Right ventricle myocardium superior (tissue), 1 donor: Measurements from ENCODE around the gene MYADM. TPM values are rescaled to one million over a fixed set of nuclear protein-coding genes. Genes with fewer than 3 reads are reported as not detected.

Source experiments
- ATAC-seq: fragments of 200-7000 bp; cut with Tn5 transposase; one replicate; pipeline ENCODE4 v1.9.1; 2020; ENCODE audit warnings: mild to moderate bottlenecking; ENCODE audit not compliant: poor library complexity
- DNase-seq: peaks from one replicate; pipeline ENCODE4 v3.0.0-alpha.2; 2020
- intact Hi-C: fragments of 100-400 bp; cut with DNase I; formaldehyde crosslinking; loops from one replicate; pipeline ENCODE4 v1.11.2; 2022
- total RNA-seq: library from RNA; stranded (reverse); fragmentation: NEBNext Ultra II Directional; extraction: Animal tissue kit (Norgen Biotek cat#: 25700); gene quantifications from one replicate; pipeline ENCODE4 v1.2.1, GENCODE V29; 2021
- donor health status: DM: no; HTN: yes; CAD: no; lungs with severe emphysema.

Gene MYADM
- total RNA-seq, 1 donor from 2014 or later: 115 TPM

- intact Hi-C loops: no loop called here
- ATAC-seq (no peak), DNase-seq (no peak)
These were observed 13.2 kb downstream of the MYADM start for GRCh38 chr19:53880711-53881481.

- intact Hi-C loops: no loop called here
- ATAC-seq (no peak), DNase-seq (peak; percentile 62)
These were observed 14.1 kb downstream of the MYADM start, which contains the start of gene PRKCG for GRCh38 chr19:53881482-53882390. PRKCG (plus strand) TSS chr19:53882197; CDS start chr19:53882495, 298 bp downstream.

- intact Hi-C loops: no loop called here
- ATAC-seq: no peak
- no peak for DNase-seq
These were observed 14.8 kb downstream of the MYADM start for GRCh38 chr19:53882391-53883050.

GRCh38 chr19:53883231-53883661, 15.6 kb downstream of the MYADM start:
- ATAC-seq: no peak
- no peak for DNase-seq
- intact Hi-C loops: no loop called here

- intact Hi-C loops: no loop called here
- no peak for ATAC-seq
- DNase-seq: no peak
These were observed 16.1 kb downstream of the MYADM start for GRCh38 chr19:53883741-53884140.

- DNase-seq (no peak), ATAC-seq (no peak)
- intact Hi-C loops: no loop called here
These were observed 16.6 kb downstream of the MYADM start for GRCh38 chr19:53884256-53884655.

- intact Hi-C loops: no loop called here
- DNase-seq (no peak), ATAC-seq (no peak)
These were observed 17.4 kb downstream of the MYADM start for GRCh38 chr19:53885036-53885435.

- ATAC-seq (no peak), DNase-seq (no peak)
- intact Hi-C loops: no loop called here
These were observed 24.8 kb downstream of the MYADM start for GRCh38 chr19:53892301-53892980.

- ATAC-seq: no peak
- intact Hi-C loops: no loop called here
- DNase-seq: no peak
These were observed 25.3 kb downstream of the MYADM start for GRCh38 chr19:53892981-53893325.

GRCh38 chr19:53894707-53895106, 27.0 kb downstream of the MYADM start:
- intact Hi-C loops: no loop called here
- DNase-seq (no peak), ATAC-seq (no peak)

- intact Hi-C loops: no loop called here
- ATAC-seq (no peak), DNase-seq (no peak)
These were observed 29.0 kb downstream of the MYADM start for GRCh38 chr19:53896682-53897081.

GRCh38 chr19:53897459-53897858, 29.8 kb downstream of the MYADM start:
- DNase-seq: no peak
- no peak for ATAC-seq
- intact Hi-C loops: no loop called here

- no peak for ATAC-seq
- intact Hi-C loops: no loop called here
- DNase-seq: no peak
These were observed 30.5 kb downstream of the MYADM start for GRCh38 chr19:53898166-53898565.

GRCh38 chr19:53898636-53899341, 31.1 kb downstream of the MYADM start:
- intact Hi-C loops: no loop called here
- ATAC-seq (no peak), DNase-seq (no peak)

GRCh38 chr19:53900191-53900860, 32.6 kb downstream of the MYADM start:
- ATAC-seq (no peak), DNase-seq (no peak)
- intact Hi-C loops: loop anchor here (10.0 kb wide), 1 partner anchor 56 kb away; no protein-coding TSS in a partner anchor

GRCh38 chr19:53903055-53903680, 35.5 kb downstream of the MYADM start:
- intact Hi-C loops: loop anchor here (10.0 kb wide), 1 partner anchor 58 kb away; no protein-coding TSS in a partner anchor
- ATAC-seq: no peak
- DNase-seq: no peak

- no peak for DNase-seq
- no peak for ATAC-seq
- intact Hi-C loops: loop anchor here (5.0 to 10.0 kb wide), 2 partner anchors 60 to 117 kb away; no protein-coding TSS in a partner anchor
These were observed 37.2 kb downstream of the MYADM start for GRCh38 chr19:53904909-53905308.
